D721Med (cell line): ENCODE measurements around the gene ARPP21.

Experiments used
- DNase-seq: peaks from one replicate; pipeline ENCODE4 v3.0.0; 2011; ENCODE audit warnings: low spot score; ENCODE audit not compliant: insufficient read length
- FAIRE-seq: peaks from 2 replicates; lab custom pipeline; 2011; peaks lifted over from hg19 to GRCh38; lab: Jason Lieb, UNC
- TF ChIP-seq, protein P1 (sequence below): IDR thresholded peaks from 2 replicates; pipeline ENCODE4 v1.5.1; 2012; ENCODE audit warnings: mild to moderate bottlenecking, control low read depth; ENCODE audit not compliant: insufficient read depth; ENCODE audit errors: missing control alignments

Gene ARPP21

GRCh38 chr3:35739964-35740527 is 100.7 kb downstream of the ARPP21 start:
- no peak for DNase-seq
- TF ChIP-seq, protein P1, sequence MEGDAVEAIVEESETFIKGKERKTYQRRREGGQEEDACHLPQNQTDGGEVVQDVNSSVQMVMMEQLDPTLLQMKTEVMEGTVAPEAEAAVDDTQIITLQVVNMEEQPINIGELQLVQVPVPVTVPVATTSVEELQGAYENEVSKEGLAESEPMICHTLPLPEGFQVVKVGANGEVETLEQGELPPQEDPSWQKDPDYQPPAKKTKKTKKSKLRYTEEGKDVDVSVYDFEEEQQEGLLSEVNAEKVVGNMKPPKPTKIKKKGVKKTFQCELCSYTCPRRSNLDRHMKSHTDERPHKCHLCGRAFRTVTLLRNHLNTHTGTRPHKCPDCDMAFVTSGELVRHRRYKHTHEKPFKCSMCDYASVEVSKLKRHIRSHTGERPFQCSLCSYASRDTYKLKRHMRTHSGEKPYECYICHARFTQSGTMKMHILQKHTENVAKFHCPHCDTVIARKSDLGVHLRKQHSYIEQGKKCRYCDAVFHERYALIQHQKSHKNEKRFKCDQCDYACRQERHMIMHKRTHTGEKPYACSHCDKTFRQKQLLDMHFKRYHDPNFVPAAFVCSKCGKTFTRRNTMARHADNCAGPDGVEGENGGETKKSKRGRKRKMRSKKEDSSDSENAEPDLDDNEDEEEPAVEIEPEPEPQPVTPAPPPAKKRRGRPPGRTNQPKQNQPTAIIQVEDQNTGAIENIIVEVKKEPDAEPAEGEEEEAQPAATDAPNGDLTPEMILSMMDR: no peak
- FAIRE-seq: no peak

GRCh38 chr3:35743218-35743617 is 103.9 kb downstream of the ARPP21 start:
- DNase-seq: no peak
- TF ChIP-seq, protein P1: no peak
- FAIRE-seq: no peak

DNA sequence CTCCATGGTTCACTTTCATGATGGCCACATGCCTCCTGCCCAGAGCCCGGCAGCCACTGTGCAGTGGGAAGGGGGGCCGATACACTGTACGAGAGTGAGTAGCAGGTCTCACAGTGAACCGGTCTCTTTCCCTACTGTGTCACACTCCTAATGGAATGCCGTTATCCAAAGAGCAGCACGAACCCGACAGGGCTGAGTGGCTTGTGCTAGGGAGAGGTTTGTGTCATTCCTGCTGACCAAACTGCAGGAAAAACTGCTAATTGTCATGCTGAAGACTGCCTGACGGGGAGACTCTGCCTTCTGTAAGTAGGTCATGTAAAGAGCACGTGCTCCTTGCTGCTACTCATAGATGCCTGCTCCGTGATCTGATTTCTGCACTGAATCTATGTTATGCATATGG is 105.1 kb downstream of the ARPP21 start:
- TF ChIP-seq, protein P1: no peak
- FAIRE-seq (no peak), DNase-seq (no peak)

- DNase-seq: no peak
- TF ChIP-seq, protein P1: no peak
These were observed 106.0 kb downstream of the ARPP21 start for GRCh38 chr3:35745351-35745750.

GRCh38 chr3:35745802-35746484 is 106.6 kb downstream of the ARPP21 start:
- FAIRE-seq (no peak), DNase-seq (no peak)
- TF ChIP-seq, protein P1: no peak

More at GRCh38 chr3:35745351-35745750, 106.0 kb downstream of the ARPP21 start:
- no peak for FAIRE-seq

GRCh38 chr3:35746492-35746891 is 107.2 kb downstream of the ARPP21 start:
- TF ChIP-seq, protein P1: no peak
- no peak for DNase-seq

DNA sequence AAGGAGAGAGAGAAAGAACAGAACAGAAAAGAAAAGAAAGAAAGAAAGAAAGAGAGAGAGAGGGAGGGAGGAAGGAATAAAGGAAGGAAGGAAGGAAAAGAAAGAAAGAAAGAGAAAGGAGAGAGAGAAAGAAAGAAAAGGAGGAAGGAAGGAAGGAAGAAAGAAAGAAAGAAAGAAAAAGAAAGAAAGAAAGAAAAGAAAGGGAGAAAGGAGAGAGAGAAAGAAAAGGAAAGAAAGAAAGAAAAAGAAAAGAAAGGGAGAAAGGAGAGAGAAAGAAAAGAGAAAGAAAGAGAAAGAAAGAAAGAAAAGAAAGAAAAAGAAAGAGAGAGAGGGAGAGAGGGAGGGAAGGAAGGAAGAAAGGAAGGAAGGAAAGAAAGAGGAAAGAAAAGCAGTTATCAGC is 108.8 kb downstream of the ARPP21 start:
- DNase-seq: no peak
- FAIRE-seq: no peak
- TF ChIP-seq, protein P1: no peak

More at GRCh38 chr3:35746492-35746891, 107.2 kb downstream of the ARPP21 start:
- FAIRE-seq: no peak
